HPDE6-E6E7 (cell line): ENCODE data around the gene FOXL3.
"Not testable (repeated sequence)": the region's sequence is repeated elsewhere in the genome, so short reads cannot be mapped to it uniquely, and the experiment has no call there.

Source experiments
- DNase-seq: peaks from one replicate; pipeline ENCODE4 v3.0.0; 2011; ENCODE audit warnings: missing footprints; ENCODE audit errors: extremely low spot score

The FOXL3 gene

DNA sequence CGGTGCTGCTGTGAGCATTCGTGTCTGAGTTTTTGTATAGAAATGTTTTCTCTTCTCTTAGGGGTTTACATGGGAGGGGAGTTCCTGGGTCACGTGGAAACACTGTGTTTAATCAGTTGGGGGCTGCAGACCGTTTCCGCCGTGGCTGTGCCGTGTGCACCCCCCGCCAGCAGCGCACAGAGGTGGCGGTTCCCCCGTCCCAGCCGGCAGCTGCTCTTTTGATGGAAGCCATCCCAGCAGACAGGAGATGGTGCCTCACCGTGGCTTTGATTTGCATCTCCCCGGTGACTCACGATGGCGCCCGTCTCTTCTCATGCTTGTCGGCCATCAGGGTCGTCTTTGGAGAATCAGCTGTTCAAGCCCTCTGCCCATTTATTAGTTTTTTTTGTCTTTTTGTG, 34.9 kb upstream of the FOXL3 start:
- no peak for DNase-seq

DNA sequence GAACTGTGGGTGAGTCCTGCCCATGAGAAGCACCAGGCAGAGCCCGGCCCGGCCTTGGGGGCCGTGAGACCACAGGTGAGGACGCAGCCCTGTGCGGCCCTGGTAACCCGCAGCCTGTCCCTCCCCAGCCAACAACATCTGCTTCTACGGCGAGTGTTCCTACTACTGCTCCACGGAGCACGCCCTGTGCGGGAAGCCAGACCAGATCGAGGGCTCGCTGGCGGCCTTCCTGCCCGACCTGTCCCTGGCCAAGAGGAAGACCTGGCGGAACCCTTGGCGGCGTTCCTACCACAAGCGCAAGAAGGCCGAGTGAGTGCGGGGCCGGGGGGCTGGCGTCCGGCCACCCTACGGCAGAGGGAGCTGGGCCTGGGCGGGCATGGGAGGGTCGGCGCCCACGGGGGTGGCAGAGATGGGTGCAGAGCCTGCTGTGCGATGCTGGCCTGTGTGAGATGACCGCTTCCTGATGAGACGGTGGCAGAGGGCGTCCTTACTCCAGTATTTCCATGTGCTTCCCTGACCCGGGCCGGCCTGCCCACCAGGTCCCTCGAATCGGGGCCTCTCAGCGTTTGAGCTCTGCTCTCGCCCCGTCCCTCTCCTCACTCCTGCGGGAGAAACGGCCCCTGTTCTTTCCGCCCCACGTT, 34.1 kb upstream of the FOXL3 start:
- no peak for DNase-seq

DNA sequence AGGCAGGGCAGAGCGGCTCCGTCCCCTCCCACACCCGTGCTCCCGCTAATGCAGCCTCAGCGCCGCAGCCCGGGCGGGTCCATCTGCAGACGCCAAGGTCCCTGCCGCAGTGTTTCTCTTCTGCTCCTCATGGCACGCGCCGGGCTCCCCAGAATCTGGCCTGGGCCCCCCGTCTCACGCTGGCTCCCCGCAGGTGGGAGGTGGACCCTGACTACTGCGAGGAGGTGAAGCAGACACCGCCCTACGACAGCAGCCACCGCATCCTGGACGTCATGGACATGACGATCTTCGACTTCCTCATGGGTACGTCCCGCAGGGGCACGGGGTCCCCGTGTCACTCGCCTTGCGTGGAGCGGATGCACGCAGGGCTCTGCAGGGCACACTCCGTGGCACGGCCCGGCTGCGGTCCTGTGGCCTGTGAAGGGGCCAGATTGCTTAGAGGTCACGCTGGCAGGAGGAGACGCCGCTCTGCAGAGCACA, 33.5 kb upstream of the FOXL3 start:
- no peak for DNase-seq

DNA sequence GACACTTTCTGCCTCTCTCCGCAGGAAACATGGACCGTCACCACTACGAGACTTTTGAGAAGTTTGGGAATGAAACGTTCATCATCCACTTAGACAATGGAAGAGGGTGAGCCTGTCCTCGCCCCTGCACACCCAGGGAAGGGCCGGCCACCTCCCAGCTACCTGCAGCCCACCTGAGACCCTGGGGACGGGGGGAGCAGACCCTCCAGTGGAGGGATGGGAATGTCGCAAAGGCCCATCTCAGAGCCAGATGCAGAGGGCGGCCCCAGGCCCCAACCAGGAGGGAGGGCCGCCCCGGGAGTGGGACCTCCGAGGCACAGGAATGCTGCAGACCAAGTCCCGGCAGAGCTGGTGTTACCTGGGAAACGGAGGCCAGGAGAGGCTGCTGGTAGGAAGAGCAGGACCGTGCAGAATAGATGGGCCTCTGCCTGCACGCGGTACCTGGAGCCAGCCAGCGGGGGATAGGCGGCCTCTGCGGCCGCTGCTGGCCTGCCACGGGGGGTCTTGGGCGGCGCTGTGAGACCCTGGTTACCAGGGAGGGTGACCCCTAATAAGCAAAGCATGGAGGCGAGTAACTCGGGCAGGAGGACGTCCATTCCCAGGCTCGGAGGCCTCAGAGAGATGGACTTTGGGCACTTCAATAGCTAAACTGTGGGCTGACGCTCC, 32.9 kb upstream of the FOXL3 start:
- no peak for DNase-seq

- no peak for DNase-seq
Observed at GRCh38 chr7:257647-257992, 32.4 kb upstream of the FOXL3 start.

DNA sequence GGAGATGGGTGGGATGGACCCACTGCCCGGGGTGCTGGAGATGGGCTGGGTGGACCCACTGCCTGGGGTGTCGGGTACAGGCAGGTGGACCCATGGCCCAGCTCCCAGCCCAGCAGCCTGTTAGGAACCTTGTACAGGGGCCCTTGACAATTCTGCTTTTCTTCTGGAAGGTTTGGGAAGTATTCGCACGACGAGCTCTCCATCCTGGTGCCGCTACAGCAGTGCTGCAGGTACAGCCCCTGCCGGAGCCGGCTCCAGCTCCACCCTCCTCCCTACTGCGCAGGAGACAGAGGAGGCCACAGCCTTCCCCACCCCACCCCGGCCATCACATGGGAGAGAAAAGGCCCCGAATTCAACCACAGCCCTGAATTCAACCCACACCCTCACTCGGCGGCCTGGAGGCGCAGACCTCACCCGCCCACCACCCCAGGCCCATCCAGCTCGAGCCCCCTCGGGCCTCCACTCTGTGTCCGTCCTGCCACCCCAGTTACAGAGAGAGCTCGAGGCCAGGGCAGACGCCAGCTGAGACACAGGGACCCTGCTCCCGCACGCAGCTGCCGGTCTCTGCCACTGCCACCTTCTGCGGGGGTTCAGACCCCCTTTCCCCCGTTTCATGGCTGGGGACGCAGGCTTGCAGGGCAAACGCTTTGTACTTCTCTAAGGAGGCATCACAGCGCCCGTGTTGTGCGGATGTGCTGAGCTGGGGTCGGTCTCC, 31.3 kb upstream of the FOXL3 start:
- DNase-seq, result no peak

DNA sequence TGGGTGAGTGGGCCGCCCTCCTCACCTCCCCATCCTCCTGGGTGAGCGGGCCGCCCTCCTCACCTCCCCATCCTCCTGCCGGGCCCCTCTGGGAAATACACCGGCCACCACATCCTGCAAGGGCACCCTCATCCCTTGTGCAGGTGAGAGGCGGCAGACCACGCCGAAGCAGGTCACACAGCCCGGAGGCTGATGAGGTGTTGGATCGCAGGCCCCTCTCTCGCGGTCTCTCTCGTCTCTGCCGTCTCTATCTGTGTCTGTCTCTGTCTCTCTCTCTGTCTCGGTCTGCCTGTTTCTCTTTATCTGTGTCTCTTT, 30.8 kb upstream of the FOXL3 start:
- no peak for DNase-seq

- no peak for DNase-seq
Observed at GRCh38 chr7:259751-260405, 30.1 kb upstream of the FOXL3 start.

DNA sequence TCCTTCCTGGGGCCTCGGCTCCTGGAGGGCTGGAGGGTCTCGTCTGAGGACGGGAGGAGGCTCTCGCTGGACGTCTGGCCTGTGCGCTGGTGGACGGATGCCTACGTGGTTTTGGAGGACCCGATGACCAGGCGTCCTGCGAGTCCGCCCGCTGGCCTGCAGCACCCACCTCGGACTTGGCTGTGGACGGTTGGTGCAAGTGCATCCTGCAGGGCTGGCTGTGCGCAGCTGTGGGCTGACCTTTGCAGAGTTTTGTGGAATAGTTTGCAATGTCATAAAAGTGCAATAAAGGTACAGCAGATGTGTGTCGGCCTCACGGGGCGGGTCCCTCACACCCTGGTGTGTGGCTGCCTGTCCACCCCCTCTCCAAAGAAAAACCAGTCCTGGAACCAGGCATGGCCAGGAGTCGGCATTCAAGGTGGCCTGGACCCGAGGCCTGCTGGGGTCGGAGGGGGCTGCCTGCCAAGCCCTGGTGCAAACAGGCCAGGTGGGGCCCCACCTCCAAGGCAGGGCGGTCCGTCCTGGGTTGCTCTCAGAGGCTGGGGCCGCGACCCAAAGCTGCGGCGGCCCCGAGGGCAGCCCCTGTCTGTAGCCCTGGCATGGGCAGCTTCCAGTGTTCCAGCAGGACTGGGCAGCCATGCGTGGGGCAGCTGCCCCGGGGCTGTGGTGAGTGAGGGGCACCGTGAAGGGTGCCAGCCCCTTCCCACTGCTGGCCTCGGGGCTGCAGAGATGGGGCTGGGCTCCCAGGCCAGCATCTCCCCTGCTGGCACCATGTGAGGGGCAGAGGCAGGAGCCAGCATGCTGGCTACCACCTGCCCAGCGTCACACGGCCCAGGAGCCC, 29.3 kb upstream of the FOXL3 start:
- no peak for DNase-seq

DNA sequence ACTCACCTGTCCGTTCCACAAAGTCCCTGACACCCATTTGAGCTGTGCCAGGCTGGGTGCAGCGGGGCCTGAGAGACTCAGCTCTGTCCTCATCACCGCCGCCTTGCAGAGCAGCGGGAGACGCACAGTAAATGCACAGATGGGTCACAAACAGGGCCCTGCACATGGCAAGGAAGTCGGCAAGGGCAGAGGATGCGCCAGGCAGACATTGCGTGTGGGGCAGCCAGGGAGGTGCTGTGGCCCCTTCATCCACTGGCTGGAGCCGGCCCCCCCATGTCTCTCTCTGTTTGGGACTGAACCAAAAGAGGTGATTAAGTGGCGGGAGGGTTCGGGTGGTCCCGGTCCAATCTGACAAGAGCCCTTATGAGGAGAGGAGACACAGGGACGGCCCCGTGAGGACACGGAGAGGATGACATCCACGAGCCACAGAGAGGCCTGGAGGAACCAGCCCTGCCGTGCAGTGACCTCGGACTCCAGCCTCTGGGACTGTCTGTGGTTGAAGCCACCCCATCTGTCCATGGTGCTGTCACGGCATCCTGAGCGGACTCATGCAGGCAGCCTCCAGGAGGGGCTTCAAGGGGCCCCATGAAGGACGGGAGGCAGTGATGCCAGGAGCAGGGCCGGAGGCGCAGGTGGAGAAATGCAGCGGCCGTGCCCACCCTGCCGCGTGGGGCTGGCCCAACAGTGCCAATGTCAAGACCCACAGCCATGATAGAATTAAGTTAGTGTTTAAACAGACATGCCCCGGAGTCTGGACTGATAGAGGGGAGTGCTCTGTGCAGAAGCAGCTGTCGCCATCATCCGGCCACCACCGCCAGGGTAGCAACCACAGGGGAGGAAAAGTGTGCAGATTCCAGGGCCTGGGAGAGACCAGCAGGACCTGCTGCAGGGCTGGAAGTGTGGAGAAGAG, 28.4 kb upstream of the FOXL3 start:
- no peak for DNase-seq

DNA sequence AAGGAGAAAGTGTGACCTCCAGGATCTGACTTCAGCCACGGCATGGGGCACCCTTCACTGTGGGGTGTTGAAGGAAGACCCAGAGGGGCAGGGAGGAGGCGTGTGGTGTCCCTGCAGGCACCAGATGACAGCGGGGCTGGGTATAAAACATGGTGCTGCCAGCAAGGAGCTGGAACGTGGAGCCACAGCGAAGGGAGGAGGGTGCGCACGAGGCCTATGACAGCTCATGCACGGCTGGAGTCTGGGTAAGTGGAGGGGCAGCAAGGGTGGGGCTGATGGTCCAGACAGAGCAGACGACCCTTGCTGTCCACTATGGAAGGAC, 27.8 kb upstream of the FOXL3 start:
- no peak for DNase-seq

DNA sequence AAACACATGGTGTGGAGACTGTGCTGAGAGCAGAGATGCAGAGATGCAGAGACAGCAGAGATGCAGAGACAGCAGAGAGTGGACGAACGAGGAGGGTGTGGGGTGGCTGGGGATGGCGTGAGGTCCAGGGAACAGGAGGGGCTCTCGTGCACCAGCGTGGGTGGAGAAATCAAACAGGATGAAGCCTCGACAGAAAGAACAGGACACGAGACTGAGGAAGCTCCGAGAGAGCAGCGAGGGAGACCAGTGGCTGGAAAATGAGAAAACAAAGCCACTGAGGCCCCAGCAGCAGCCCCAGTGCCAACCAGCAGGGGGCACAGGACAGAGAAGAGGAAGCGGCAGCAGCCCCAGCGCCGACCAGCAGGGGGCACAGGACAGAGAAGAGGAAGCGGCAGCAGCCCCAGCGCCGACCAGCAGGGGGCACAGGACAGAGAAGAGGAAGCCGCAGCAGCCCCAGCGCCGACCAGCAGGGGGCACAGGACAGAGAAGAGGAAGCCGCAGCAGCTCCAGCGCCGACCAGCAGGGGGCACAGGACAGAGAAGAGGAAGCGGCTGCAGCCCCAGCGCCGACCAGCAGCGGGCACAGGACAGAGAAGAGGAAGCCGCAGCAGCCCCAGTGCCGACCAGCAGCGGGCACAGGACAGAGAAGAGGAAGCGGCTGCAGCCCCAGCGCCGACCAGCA, 27.2 kb upstream of the FOXL3 start:
- not testable (repeated sequence) for DNase-seq

GRCh38 chr7:263483-264351, 26.3 kb upstream of the FOXL3 start:
- not testable (repeated sequence) for DNase-seq

DNA sequence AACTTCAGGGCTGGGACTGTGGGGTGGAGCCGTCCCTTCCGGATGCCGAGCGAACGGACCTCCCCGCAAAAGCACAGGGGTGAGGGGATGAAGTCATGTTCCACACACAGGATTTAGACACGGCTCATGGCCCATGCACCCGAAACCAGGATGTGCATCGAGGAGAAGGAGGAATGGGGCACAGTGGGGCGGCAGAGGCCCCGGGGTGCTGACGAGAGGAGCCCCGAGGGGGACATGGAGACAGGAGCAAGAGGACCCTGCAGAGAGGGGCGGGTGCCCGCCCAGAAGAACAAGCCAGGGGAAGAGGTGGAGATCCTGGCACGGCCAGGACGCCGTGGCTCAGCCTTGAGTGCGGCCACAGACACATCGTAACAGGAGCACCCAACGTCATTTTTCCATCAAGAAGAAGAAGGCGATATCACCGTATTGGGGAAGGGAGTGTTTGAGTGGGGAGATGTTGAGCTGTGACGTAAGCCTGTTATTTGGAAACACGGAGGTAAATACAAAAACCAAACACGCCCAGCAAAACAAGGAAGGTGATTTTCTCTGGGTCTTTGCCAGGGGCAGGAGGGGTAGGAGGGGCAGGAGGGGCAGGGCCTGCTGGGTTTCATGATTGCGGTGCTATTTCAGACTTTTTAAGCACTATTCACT, 25.3 kb upstream of the FOXL3 start:
- no peak for DNase-seq

DNA sequence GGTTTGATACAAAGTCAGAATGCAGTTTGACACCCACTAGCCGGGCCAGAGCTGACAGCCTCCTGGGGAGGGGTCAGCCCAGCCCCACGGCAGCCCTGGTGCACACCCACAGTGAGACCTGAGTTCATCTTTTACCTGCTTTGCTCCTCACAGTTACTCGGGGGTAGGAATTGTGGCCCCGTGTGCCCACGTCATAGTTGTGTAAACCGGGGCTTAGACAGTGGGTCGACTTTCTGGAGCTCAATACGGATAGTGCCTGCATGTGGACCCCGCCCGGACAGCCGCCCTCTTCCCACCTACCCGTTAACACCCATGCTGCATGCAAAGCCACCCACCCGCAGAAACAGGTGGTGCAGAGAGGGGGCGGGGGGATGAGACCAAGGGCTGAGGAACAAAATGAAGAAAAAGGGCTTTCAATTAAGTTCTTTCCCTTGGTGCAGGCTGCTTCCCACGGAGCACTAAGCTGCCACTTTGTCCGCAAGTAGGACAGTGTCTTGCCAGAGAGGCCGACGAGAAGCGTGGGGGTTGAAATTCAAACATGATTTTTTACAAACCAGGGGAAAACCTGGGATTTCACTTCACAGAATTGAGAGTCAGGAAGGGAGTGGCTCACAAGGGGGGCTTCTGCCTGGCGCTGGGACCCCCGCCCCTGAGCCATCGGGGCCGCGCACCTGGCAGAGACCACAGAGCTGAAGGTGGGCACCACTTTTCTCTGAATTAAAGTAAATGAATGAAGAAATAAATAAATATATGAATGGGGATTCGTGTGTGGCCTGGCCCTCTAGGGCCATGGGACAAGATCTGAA, 24.6 kb upstream of the FOXL3 start:
- no peak for DNase-seq

DNA sequence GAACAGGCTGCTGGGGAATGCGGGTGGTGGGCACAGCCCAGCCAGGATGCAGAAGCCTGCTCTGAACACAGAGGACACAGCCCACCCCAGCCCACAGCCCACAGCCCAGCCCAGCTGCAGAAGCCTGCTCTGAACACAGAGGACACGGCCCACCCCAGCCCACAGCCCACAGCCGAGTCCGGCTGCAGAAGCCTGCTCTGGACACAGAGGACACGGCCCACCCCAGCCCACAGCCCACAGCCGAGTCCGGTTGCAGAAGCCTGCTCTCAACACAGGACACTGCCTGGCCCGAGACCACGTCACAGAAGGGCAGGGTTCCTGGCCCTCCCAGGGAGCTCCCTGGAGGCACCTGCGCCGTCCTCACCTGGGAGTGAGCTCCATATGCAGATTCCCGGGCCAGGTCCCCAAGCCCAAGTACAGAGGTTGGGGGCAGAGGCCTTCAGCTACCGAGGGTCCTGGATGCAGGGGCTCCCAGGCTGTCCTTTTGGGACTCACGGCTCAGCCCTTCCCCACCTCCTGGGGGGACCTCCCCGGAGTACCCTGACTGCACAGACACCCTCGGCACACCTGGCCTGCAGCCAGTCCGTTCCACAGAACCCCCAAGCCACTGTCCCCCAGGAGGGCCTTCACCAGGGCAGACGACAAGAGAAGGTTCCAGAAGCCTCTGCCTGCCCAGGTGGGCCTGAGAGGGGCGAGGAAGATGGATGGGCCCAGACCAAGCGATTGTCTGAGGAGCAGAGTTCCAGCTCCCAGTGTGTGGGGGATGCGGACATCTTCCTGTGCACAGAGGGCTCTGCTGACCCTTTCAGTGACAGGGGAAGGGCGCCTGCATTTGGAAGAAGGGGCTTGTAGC, 23.7 kb upstream of the FOXL3 start:
- no peak for DNase-seq
